ENCODE data around the gene PDE6B.

DNA sequence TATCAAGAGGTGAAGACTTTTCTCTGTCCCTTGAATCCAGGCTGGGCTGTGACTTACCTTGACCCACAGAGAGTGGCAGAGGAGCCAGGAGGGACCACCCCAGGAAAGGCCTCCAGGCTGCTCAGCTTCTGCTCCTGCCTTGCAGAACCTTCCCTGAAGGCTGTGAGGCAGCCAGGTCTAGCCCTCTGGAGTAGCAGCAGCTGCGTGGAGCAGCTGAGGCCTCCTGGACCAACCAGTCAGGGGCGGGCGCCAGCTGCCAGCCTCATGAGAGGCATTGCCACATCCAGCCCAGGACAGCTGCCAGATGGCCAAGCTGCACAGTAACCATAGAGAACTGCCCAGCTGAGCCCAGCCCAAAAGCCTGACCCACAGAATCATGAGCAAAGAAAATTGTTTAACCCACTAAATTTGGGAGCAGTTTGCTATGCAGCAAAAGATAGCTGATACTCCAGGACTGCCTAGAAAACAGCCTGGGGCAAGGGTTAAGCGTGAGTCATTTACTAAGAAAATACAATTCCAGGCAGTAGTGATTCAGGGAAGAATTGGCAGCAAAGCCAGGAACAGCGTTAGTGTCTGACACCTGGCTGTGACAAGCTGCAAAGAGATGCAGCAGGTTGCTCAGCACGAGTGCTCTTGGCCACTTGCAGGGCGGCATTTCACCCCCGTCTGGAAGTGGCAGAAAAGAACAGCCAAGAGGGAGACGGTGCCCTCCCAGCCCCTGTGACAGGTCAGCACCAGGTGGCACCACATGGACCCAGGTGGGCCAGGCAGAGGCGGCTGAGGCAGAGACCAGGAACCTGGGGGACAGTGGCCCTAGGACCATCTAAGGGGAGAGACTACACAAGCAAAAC is 14.7 kb upstream of the PDE6B start:
- TF ChIP-seq POLR2AphosphoS5 (IDR thresholded peaks at IDR 0.05; ENCODE audit: borderline replicate concordance, low read depth, low read length): no peak
- no peak for TF ChIP-seq EZH2 (IDR thresholded peaks at IDR 0.05)
- TF ChIP-seq FOXP2 (optimal IDR thresholded peaks at IDR 0.05; ENCODE audit: control extremely low read depth, extremely low read length, insufficient read depth): no peak
